H1 (cell line): ENCODE data around the gene CDK9. TPM values are rescaled to one million over a fixed set of nuclear protein-coding genes. Genes with fewer than 3 reads are reported as not detected.

ENCODE experiments used
- CBX5 ChIP-seq: fragments of 300-800, 300-1000 bp; sonication (generic); IDR thresholded peaks from 2 replicates; pipeline ENCODE4 v1.7.1; 2016; ENCODE audit warnings: antibody characterized with exemption, low read length, low read depth
- CBX8 ChIP-seq: fragments of 300-800, 300-1000 bp; sonication (generic); IDR thresholded peaks from 2 replicates; pipeline ENCODE4 v1.7.1; 2016; ENCODE audit warnings: low read depth, low read length, borderline replicate concordance
- CHD1 ChIP-seq: IDR thresholded peaks from 2 replicates; pipeline ENCODE4 v1.6.1; 2012; ENCODE audit warnings: low read depth, low read length, improper control_type of control experiment
- CHD7 ChIP-seq: fragments of 300-600 bp; sonication (generic); IDR thresholded peaks from 2 replicates; pipeline ENCODE4 v1.7.1; 2012; ENCODE audit warnings: low read length, moderate library complexity, mild to moderate bottlenecking, inconsistent platforms; ENCODE audit not compliant: insufficient replicate concordance
- CREB1 ChIP-seq: IDR thresholded peaks from 2 replicates; pipeline ENCODE4 v1.6.1; 2012; ENCODE audit warnings: inconsistent platforms
- CTBP2 ChIP-seq: IDR thresholded peaks from 2 replicates; pipeline ENCODE4 v1.7.0; 2011; ENCODE audit warnings: borderline replicate concordance, mild to moderate bottlenecking, moderate library complexity, mixed read lengths, low read length; ENCODE audit not compliant: insufficient read depth, insufficient read length
- HDAC6 ChIP-seq: IDR thresholded peaks from one replicate; pipeline ENCODE4 v1.7.1; 2012; ENCODE audit warnings: low read depth, mild to moderate bottlenecking, inconsistent platforms, low read length, moderate library complexity
- JUN ChIP-seq: IDR thresholded peaks from 2 replicates; pipeline ENCODE4 v1.6.1; 2011; ENCODE audit warnings: low read depth, mild to moderate bottlenecking, improper control_type of control experiment, low read length
- JUND ChIP-seq: IDR thresholded peaks from 2 replicates; pipeline ENCODE4 v1.6.1; 2011; ENCODE audit warnings: mild to moderate bottlenecking, improper control_type of control experiment, low read length
- NRF1 ChIP-seq: IDR thresholded peaks from 2 replicates; pipeline ENCODE4 v1.6.1; 2011; ENCODE audit warnings: mild to moderate bottlenecking, low read depth, low read length, improper control_type of control experiment
- RBBP5 ChIP-seq: IDR thresholded peaks from 2 replicates; pipeline ENCODE4 v1.7.1; 2012; ENCODE audit warnings: low read depth, mild to moderate bottlenecking, inconsistent platforms, low read length, moderate library complexity, borderline replicate concordance
- SAP30 ChIP-seq: fragments of 300-600 bp; sonication (generic); IDR thresholded peaks from 2 replicates; pipeline ENCODE4 v1.7.1; 2012; ENCODE audit warnings: low read length, moderate library complexity, mild to moderate bottlenecking, inconsistent platforms; ENCODE audit not compliant: insufficient read depth, insufficient replicate concordance
- TCF12 ChIP-seq: IDR thresholded peaks from 2 replicates; pipeline ENCODE4 v1.6.1; 2011; ENCODE audit warnings: low read depth, mild to moderate bottlenecking, low read length
- polyA plus RNA-seq, 7 experiments: library from polyadenylated mRNA; depleted of rRNA in 3 of 7; stranded (reverse) in 5 of 7; unstranded in 2 of 7; fragments of >200 nt in 5 of 7; fragments of 200-250 nt in 2 of 7; gene quantifications; 1 replicate in 5 of 7; 2 replicates in 1 of 7; 4 replicates in 1 of 7; pipeline versions ENCODE4 v1.2.1 to v1.2.3, GENCODE V29; 2011 to 2013; ENCODE audit warnings: missing spikeins in 2 of 7, mixed read lengths in 2 of 7
- total RNA-seq: library from RNA; stranded (reverse); fragmentation: NEBNext Ultra II Directional; extraction: Animal tissue kit (Norgen Biotek cat#: 25700); gene quantifications from 2 replicates; pipeline ENCODE4 v1.2.1, GENCODE V29; 2021

CDK9 gene
- total and polyA plus RNA-seq, 2 of the 8 experiments (the other 6 are each of a cell fraction or from before 2014, with no cell fraction given) = 69.1 to 87.5 TPM

DNA sequence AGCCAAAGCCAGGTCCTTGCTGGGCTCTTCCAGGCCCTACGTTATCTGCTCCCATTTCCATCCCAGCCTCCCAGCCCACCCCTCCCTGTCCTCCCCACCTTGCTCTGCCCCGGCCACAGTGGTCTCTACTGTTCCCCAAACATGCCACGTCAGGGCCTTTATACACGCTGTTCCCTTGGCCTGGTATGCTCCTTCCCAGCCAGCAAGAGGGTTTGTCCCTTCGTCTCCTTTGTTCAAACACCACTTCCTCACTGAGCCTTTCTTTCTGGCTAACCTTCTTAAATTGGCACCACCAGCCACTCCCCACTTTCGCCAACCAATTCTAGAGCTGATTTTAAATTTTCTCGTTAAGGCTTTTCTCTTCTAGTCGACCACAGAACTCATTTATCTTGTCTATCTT is 17.1 kb upstream of the CDK9 start (continued):
- TF ChIP-seq CHD7 (no peak), CHD1 (no peak), JUN (no peak), NRF1 (no peak), RBBP5 (no peak), SAP30 (no peak), CBX8 (no peak), CBX5 (no peak), CREB1 (no peak), HDAC6 (no peak), TCF12 (no peak), CTBP2 (no peak), JUND (no peak)
